ENCODE measurements around the gene L3MBTL2. TPM values are rescaled to one million over a fixed set of nuclear protein-coding genes. Genes with fewer than 3 reads are reported as not detected.

Gene L3MBTL2
- total RNA-seq, 1 experiment from 2014 or later = 31.9 TPM

GRCh38 chr22:41271787-41272186 is 66.7 kb downstream of the L3MBTL2 start:
- no peak overlapping the region for H3K4me3 ChIP-seq (ENCODE audit: low read depth, low read length, poor library complexity, severe bottlenecking)
- ChIA-PET POLR2A (ENCODE audit: low non-redundant PET) (no interaction called here), CTCF (no interaction called here)
- peaks cover 87% of the 10 kb centered on the region for H3K36me3 ChIP-seq (ENCODE audit: insufficient read depth, low read length, poor library complexity, severe bottlenecking)
- H3K27me3 ChIP-seq (replicated peaks; ENCODE audit: insufficient read depth, low read depth, low read length, poor library complexity) = no peaks in the 10 kb centered on the region
- H3K9me3 ChIP-seq (ENCODE audit: low read depth, low read length, poor library complexity, severe bottlenecking) = no peaks in the 10 kb centered on the region
- no peak overlapping the region for H3K27ac ChIP-seq (ENCODE audit: low read depth, low read length, poor library complexity, severe bottlenecking)
- BruUV-seq (replicated peaks) = no TSS peak
- TF ChIP-seq CTCF (conservative IDR thresholded peaks at IDR 0.05; ENCODE audit: low read depth, low read length) (no peak), EZH2 (IDR thresholded peaks at IDR 0.05; ENCODE audit: borderline replicate concordance, low read depth, low read length, poor library complexity, severe bottlenecking) (no peak)
- H3K4me1 ChIP-seq (ENCODE audit: insufficient read depth, low read length, poor library complexity, severe bottlenecking) = no peaks in the 10 kb centered on the region
- DNase-seq (ENCODE audit: low spot score) = no peak
- intact Hi-C loops (cut with micrococcal nuclease; ENCODE audit: unreplicated experiment) = no loop called here

DNA sequence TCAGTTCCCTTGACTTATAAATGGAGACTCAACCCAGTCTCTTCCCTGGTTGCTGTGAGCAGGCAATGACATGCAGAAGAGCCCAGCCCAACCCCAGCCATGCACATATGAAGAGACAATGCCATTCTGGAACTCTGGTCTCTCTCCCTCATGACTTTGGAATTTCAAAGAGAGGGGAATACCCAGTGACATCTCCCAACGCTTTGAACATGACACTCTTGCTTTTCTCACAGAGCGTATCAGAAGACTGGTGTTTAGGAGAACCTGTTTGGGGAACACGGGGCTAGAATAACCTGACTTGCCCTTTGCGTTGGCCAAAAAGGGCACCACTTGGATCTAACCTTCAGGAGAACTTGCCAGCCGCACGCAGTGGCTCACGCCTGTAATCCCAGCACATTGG is 68.0 kb downstream of the L3MBTL2 start:
- no peak for TF ChIP-seq CTCF (conservative IDR thresholded peaks at IDR 0.05; ENCODE audit: low read depth, low read length)
- no peak for TF ChIP-seq EZH2 (IDR thresholded peaks at IDR 0.05; ENCODE audit: borderline replicate concordance, low read depth, low read length, poor library complexity, severe bottlenecking)
- H3K36me3 ChIP-seq (ENCODE audit: insufficient read depth, low read length, poor library complexity, severe bottlenecking) = peaks cover 88% of the 10 kb centered on the region
- no peaks in the 10 kb centered on the region for H3K9me3 ChIP-seq (ENCODE audit: low read depth, low read length, poor library complexity, severe bottlenecking)
- DNase-seq (ENCODE audit: low spot score) = no peak
- H3K4me3 ChIP-seq (ENCODE audit: low read depth, low read length, poor library complexity, severe bottlenecking) = no peak overlapping the region
- no peaks in the 10 kb centered on the region for H3K27me3 ChIP-seq (replicated peaks; ENCODE audit: insufficient read depth, low read depth, low read length, poor library complexity)
- no peaks in the 10 kb centered on the region for H3K4me1 ChIP-seq (ENCODE audit: insufficient read depth, low read length, poor library complexity, severe bottlenecking)
- intact Hi-C loops (cut with micrococcal nuclease; ENCODE audit: unreplicated experiment) = no loop called here
- CTCF ChIA-PET = no interaction called here
- POLR2A ChIA-PET (ENCODE audit: low non-redundant PET) = no interaction called here
- no TSS peak for BruUV-seq (replicated peaks)
- no peak overlapping the region for H3K27ac ChIP-seq (ENCODE audit: low read depth, low read length, poor library complexity, severe bottlenecking)

- intact Hi-C loops (cut with micrococcal nuclease; ENCODE audit: unreplicated experiment) = no loop called here
- no peaks in the 10 kb centered on the region for H3K27me3 ChIP-seq (replicated peaks; ENCODE audit: insufficient read depth, low read depth, low read length, poor library complexity)
- BruUV-seq (replicated peaks) = no TSS peak
- H3K4me1 ChIP-seq (ENCODE audit: insufficient read depth, low read length, poor library complexity, severe bottlenecking) = no peaks in the 10 kb centered on the region
- H3K4me3 ChIP-seq (ENCODE audit: low read depth, low read length, poor library complexity, severe bottlenecking) = no peak overlapping the region
- DNase-seq (ENCODE audit: low spot score) = no peak
- H3K36me3 ChIP-seq (ENCODE audit: insufficient read depth, low read length, poor library complexity, severe bottlenecking) = peaks cover 87% of the 10 kb centered on the region
- TF ChIP-seq CTCF (conservative IDR thresholded peaks at IDR 0.05; ENCODE audit: low read depth, low read length) = no peak
- TF ChIP-seq EZH2 (IDR thresholded peaks at IDR 0.05; ENCODE audit: borderline replicate concordance, low read depth, low read length, poor library complexity, severe bottlenecking) = no peak
- ChIA-PET POLR2A (ENCODE audit: low non-redundant PET) (no interaction called here), CTCF (no interaction called here)
- H3K27ac ChIP-seq (ENCODE audit: low read depth, low read length, poor library complexity, severe bottlenecking) = no peak overlapping the region
- H3K9me3 ChIP-seq (ENCODE audit: low read depth, low read length, poor library complexity, severe bottlenecking) = no peaks in the 10 kb centered on the region
Measured at GRCh38 chr22:41274856-41275255, 69.7 kb downstream of the L3MBTL2 start.

All from A673 (cell line).